IPS-NIHi11 (cell line): ENCODE results near the gene RSL24D1.

Source experiments
- DNase-seq: peaks from one replicate; pipeline ENCODE4 v3.0.0; 2012; ENCODE audit warnings: mixed read lengths, low spot score

RSL24D1 gene

DNA sequence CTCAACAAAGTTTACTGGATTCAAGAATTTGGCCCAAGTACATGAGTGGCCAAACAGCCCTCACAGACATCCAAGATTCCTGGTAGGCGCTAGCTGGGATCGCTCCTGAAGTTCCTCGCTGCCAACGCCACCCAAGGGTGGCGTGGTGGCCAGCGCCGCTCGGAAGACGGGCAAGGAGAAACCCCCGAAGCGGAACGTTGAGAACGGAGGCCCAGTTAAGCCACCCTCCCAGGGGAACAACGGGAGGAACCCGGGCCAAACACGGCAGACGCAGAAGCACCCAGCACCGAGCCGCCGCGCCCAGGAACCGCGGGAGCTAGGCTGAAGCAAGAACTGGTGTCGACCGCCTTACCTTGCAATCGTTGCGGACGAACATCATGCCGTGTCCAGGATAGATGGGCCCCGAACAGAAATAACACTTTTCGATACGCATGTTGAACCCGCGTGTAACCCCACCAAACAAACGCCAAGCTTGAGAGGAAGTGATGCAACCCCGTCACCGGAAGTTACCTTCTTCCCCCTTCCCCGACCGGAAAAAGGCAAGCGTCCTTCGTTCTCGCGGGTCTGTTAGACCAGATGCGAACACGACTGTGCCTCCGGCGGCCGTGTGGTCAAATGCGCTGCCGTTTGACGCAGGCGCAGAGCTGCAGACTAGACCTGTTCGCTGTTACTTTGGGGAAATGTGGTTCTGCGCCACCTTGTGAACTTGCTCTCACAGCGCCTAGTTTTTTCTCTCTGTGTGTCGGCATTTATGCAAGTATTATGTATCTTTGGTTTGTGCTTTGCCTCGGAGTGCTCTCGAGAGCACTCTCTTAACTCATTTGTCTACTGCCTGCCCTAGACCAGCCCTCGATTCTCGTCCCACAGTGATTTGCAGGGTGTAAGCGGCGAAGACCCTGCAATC, at the start of gene RSL24D1:
Gene RSL24D1 (minus strand): TSS at position 484 of the 904 bp plus-strand sequence. CDS start 51 bp downstream, at position 433.
- DNase-seq: peak; percentile 93

DNA sequence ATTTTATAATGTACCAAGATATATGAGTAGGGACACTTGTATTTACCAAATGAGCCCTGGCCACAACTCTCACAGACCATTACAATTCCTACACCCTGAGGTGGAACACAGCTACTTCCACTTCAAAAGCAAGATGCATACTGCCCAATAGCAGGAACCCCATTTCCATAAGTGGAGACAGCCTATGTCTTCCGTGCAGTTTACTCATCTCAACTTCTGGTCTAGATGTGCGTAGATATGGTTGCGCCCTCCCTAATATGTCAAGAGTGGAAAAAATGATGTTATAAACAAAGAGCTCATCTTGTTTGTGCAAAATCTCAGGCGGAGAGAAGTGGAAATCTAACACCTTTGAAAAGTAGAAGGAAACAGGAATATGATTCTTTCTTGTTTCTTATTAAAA, 48.3 kb upstream of the RSL24D1 start:
- no peak for DNase-seq

DNA sequence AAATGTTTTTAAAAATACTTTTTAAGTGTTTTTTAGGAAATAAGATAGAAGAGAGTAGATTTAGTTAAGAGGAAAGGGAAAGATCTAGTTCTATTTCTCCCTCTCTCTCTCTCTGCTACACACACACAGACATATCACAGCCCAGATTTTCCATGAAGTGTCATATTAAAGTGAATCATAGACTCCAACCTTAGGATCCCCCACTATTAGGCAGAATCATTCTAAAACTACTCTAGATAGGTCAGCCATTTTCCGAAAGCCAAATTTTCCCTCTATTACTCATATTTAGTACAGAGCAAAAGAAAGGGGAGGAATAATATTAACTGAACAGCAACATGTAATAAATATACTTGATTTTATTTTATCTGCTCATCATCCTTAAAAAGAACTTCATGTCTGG, 45.1 kb upstream of the RSL24D1 start:
- DNase-seq: no peak

DNA sequence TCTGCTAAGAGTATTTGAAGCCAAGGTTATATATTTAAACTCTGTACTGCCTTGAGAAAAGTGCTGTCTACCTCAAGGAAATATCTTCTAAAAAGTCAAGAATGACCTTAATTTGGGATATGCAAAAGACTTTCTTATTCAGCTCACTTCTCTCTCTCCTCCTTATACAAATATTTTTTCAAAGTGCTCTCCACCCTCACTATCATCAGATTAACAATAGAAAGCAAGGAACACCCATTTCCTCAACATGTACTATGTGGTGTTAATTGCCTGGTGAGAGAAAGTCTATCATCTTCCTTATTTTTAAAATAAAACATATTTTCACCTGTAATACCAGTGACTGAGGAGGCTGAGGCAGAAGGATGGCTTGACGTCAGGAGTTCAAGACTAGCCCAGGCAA, 44.4 kb upstream of the RSL24D1 start:
- no peak for DNase-seq

DNA sequence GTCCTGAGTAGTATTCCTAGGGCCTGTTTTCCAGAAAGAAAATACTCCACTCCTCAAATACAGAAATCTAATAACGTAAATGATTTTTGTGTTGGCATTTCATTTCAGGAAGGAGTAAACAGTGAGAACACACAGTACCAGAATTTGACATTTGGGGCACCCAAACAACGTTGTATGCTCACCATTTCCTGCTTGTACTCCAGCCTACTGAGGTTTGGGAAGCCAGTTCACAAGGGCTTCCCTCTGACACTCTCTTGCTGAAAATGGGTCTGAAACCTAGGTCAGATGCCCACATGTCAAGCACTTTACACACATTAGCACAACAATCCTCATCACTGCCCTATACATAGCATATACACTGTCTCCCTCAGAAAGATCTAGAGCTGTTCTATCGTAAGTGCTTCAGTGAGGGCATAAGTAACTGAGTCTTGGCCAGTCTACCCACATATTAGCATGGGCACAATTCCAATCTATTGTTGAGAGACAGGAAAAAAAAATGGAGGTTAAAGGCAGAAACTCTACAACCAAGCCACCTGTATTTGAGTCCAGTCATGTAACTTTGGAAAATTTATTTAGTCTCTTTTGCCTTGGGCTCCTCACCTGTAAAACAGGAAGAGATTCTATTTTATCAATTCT, 43.5 kb upstream of the RSL24D1 start:
- no peak for DNase-seq

DNA sequence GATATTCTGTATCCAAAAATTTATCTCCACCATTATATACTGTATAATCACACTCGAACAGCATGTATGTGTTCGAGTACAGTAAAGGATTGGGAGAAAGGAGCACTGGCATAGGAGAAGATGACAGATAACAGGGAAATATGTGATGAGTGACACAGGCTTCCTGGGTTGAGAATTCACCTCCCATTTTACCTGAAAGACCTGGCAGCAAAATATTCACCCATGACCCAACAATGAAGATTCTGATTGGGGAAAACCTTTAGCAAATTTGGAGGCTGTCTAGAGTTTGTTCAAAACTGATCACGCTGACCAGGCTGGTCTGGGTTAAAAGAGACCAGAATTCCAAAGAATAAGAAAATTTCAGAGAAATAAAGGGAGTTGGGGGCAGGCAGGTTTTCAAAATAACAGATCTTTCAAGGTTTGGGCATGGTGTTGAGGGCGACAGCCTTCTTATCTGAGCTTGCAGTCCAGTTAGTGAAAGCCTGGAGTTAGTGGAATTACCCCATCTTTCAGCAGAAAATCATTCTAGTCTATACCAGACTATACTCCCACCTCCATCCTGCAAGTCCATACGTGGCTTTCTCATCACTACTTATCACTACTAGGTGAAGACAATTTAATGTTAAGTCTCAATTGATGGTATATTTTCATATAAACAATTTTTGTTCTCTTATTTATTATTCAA, 42.8 kb upstream of the RSL24D1 start:
- DNase-seq: no peak

DNA sequence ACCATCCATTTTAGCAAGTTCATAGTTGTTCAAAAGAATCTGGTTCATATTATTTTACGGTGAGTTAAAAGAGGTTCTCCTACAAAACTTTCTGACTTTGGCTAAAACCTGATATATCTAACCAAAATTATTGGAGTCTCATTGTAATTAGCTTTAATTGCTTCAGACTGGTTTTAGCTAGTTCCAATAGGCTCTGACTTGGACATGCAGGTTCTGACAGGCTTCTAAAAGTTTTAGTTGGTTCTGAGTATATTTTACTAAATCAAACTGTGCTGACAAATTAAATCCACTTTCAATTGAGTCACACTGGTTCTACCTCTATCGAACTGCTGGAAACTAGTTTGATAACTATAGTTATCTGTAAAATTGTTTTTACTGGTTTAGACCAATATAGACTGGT, 42.1 kb upstream of the RSL24D1 start:
- no peak for DNase-seq

DNA sequence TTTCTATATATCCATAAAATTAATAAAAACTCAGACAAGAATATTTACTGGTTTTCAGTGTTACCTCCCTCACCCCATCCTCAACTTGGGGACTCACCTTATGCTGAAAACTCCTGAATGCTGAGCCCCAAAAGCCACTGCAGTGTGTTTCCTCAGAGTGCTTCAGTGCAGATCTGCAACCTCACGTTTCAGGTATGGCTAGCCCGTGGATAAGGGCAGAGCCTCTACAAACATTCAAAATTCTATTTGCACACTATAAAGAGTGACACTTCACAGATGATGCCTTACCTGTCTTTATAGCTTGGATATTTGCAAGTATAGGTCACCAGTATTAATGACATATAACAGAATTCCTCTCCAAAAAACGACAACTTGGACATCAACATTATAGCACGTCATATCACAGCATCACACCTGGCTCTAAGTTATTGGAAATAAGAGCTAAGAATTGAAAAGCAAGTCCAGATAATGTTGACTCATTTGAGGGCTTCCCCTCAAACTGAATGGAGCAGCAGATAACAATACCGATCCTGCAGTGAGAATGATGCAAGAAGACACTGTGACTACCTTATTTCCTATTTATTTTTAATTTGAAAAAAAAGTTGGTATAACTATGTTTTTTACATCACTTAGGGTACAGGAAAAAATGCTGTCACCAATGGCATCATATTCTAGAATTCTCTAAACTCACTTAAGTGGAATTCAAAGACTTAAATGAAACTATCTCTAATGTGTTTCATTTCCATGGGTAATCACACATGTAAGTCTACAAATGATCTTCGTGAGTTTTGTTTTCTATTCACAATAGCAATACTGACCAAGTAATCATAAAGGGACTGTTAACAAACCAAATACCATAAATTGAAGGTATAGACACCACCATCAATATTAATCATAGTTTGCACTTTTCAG, 40.7 kb upstream of the RSL24D1 start:
- DNase-seq: no peak

DNA sequence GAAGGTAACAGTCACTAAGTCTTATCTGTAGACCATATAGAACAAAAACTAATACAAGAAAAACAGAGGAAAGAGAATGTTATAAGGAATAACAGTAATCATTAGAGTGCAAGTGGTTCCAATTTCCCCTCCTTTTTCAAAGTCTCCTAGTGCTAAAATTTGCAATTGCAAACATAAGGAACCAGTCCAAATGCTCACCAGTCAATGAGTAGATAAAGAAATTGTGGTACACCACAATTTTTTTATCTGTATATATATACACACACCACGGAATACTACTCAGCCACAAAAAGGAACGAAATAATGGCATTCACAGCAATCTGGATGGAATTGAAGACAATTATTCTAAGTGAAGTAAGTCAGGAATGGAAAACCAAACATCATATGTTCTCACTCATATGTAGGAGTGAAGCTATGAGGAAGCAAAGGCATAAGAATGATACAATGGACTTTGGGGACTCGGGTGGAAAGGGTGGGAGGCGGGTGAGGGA, 38.9 kb upstream of the RSL24D1 start:
- DNase-seq: no peak

DNA sequence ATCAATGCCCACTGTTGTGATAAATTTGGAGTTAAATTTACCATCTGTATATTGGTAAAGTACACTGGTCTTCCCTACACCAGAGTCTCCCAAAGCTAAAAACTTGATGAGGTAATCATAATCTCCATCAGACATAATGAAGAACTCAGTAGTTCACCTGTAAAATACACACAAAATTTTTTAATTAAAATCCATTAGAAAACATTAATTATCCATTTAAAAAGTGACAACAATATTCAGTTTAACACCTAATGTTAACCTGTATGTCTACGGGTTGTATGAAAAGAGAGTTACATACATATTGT, 38.0 kb upstream of the RSL24D1 start:
- no peak for DNase-seq

DNA sequence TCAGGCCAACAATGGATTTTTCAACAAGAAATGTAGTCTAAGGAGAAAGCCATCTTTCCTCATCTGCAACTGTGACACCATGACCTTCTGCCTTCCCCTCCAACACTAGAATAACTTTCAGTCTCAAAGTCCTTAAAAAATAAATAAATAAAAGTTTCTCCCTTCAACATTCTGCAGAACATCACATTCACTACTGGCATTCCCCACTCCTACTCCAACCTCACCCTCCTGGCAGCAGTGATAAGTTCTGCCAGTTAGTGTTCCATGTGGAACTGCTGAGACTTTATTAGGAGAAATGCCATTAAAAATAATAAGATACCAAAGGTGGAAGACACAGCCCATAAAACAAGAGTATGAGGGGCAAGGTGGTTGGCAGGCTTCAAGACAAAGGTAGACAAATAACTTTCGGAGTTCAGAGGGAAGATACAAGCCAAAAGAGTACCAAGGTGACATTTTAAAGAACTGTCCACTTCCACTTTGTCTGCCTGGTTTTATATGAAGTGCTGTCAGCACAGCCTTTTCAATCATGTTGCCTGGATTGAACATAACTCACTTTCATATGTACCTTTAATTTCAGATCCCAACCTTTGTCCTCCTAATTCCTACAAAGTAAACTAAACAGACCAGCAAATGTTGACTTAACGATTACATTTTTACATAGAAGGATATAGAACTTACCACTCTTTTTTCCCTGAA, 37.5 kb upstream of the RSL24D1 start:
- no peak for DNase-seq

DNA sequence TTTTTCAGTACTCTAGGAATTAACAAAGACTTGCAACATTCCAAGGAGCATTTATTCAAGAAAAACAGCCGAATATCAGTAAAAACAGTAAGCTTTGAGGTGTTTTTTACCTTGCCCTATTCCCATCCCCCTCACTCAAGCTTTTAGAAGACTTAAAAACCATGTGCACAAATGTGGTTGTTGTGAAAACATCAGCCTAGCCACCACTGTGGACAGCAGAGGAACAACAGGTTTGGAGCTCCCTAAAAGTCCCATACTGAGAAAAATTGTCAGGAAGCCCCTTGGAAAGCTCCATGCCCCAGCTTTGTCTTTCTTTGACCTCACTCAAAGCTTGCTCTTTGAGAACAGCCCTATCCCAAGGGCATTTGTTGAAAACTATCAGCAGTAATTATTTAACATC, 34.7 kb upstream of the RSL24D1 start:
- DNase-seq: no peak

DNA sequence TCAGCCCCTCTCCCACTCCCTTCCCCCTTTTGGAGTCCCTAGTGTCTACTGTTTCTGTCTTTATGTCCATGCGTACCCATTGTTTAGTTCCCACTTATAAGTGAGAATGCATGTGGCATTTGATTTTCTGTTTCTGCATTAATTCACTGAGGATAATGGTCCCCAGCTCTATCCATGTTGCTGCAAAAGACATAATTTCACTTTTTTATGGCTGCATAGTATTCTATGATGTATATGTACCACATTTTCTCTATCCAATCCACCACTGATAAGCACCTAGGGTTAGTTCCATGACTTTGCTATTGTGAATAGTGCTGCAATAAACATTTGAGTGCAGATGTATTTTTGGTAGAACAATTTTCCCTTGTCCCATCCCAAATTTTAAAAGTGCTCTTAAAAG, 34.2 kb upstream of the RSL24D1 start:
- DNase-seq: no peak

DNA sequence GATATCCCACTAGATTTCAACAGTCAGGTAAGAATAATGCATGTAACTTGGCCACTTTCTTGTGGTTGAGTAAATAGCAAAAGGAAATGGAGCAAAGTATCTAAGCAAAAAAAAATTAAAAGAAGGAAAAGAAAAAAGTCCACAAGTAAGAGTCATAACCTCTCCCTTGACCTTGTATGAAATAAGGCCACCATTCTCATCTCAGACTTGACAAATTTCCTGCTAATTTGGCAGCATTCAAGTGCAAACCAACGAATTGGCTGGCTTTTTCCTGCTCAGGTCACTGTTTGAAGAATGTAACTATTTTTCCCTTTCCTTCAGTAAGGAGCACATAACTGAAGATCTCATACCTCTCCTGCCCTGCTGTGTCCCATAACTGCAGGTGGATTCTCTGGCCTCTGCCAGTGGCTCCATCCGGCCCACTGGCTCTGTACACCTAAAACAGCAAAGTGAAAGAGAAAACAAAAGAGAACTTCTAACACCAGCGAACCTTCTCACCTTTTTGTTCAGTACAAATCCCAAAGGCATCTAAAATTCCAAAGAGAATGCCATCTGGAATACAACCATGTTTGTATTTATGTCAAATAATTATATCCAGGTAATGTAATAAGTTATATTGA, 33.4 kb upstream of the RSL24D1 start:
- no peak for DNase-seq

DNA sequence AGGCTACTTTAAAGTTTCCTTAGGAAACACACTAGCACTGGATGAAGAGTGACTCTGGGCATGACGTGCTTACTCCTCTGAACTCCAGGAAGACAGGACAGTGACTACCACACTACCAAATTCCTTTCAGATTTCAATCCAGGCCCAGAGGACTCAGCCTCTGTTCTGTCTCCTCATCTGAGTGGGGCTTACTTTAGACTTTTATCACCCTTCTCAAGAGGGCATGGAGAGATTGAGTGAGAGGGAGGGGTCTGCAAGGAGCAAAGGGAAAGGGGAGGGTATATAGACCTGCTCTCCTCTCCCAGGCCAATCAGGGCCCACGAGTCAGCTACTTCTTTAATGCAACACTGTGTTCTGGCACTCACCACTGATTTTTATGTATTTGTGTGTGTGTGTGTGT, 29.4 kb upstream of the RSL24D1 start:
- no peak for DNase-seq

DNA sequence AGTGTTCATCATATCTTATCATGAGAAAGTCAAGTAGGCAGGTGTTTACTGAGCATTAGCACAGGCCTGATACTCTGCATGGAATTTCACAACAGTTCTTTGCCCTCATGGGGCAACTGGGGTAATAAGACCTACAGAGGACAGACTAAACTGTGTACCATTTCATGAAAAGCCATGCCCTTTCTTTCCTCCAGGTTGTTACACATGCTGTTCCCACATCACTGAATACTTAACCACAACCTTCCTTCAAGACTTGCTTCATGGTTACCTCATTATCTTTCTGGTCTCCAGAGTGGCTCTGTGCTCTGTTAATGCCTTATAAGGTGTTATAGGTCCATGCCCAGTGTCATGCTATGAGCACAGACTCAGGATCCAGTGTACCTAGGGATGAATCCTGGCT, 28.2 kb upstream of the RSL24D1 start:
- no peak for DNase-seq

DNA sequence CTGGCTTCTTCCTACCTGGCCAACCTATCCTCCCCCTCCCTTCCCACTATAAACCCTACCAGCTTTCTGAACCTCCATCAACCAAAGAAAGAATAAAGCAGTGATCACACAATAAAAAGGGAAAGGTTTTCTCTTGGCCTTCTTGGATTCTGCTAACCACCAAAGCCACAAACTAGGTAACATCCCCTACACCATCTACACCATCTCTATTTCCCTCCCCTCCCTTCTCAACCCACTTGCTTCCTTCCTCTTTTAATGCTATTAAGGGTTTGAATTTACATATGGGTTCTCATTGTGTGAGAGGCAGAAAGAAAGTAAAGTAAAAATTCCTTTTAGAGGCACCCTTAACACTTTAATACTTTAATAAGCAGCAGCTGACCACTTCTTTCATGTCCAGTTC, 25.8 kb upstream of the RSL24D1 start:
- no peak for DNase-seq

DNA sequence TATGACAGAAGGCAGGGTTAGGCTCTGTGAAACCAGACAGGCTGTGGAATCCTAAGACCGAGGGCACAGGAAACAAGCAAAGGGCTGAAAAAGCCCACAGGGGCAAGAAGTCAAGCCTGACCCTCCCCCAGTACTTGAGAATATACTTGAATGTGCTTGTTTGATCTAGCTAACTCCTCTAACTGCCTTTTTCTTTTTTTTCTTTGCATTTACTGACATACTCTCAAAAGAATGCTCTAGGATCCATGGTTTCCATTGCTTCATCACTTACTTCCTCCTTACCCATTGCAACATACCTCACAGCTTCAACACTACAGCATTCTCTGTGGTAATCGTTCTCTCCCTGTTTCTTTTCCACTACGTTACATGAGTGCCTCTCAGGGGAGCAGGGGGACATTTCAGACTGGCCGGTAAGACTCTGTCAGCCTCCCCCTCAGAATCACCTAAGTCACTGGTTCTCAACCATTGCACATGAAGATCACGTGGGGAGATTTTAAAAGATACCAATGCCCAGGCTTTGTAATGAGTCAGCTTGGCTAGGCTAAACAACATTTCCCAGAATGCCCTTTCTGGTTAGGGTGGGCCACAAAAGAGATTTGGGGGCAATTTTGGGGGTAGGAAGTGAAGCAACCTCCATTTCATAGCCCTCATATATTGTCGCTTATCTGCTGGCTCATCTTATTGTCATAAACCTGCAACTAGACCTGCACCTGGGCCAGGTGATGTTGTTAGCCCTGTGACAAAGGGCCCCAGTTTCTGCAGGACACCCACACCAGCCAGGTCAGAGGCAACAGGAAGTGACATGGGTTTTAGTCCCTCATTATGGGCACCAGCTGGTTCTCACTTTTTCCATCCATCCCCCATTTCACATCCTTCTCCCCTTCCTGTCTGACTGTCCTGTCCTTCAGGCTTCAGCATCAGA, 24.6 kb upstream of the RSL24D1 start:
- DNase-seq: no peak

DNA sequence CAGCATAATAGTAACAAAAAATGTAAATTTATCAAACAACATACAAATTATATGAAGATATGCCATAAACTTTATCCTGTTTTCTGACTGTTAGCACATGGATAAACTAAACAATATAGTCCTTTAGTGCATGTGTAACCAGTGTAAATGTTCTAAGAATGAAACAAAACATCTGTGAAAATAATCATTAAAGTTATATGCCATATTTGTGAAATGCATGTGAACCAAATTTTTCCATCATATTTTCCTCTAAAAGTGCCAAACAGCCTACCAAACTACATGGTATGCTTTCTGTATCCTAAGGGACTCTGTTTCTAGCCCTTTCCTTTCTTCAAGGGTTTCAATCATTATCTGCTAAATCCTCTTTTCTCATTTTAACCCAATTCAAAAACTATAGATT, 23.9 kb upstream of the RSL24D1 start:
- DNase-seq: no peak

DNA sequence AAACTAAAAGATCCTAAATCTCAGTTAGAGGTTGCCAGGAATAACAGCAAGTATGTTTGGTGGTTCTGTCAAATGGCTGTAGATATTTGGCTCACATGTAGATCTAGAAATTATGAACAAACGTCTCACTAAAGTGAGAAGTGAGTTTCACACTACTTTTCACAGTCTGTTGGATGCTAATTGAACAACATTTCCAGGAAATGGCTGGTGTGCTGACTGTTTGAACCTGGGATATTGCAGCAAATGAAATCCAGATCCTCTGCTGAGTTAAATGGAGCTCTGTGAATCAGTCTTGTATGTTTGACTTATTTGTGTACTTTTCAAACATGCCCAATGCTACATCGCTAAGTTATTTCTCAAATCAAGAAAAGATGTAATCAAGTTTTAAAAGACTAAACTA, 21.3 kb upstream of the RSL24D1 start:
- DNase-seq: no peak
